NB4 (cell line): ENCODE measurements around the gene TOM1L2.

Source experiments
- CTCF ChIP-seq: IDR thresholded peaks from one replicate; pipeline ENCODE4 v1.5.1; 2012; ENCODE audit warnings: low read depth, low read length
- MAX ChIP-seq: IDR thresholded peaks from 2 replicates; pipeline ENCODE4 v1.6.1; 2011; ENCODE audit warnings: low read depth, low read length

GRCh38 chr17:17823433-17824118 lies 148.6 kb downstream of the TOM1L2 start:
- TF ChIP-seq CTCF, result no peak
- no peak for TF ChIP-seq MAX
